Mesendoderm (in vitro differentiated cells): ENCODE results near the gene TUBA4A.
A peak's percentile ranks its signal among the peaks of the same experiment; 100 is the strongest.
"Not testable (repeated sequence)": the region's sequence is repeated elsewhere in the genome, so short reads cannot be mapped to it uniquely, and the experiment has no call there.

ENCODE experiments used
- DNase-seq: peaks from one replicate; pipeline ENCODE4 v3.0.0; 2013
- H2AK5ac ChIP-seq: 2 replicates; pipeline ENCODE4 v1.6.1; 2013; ENCODE audit warnings: low read length, inconsistent platforms
- H2BK120ac ChIP-seq: 2 replicates; pipeline ENCODE4 v1.6.1; 2013; ENCODE audit warnings: low read depth, mild to moderate bottlenecking, low read length, moderate library complexity, mixed read lengths
- H2BK15ac ChIP-seq: replicated peaks from 2 replicates; pipeline ENCODE4 v1.6.1; 2013; ENCODE audit warnings: low read depth, mild to moderate bottlenecking, moderate library complexity
- H2BK5ac ChIP-seq: 2 replicates; pipeline ENCODE4 v1.6.1; 2013; ENCODE audit warnings: low read length, inconsistent platforms
- H3K18ac ChIP-seq: 2 replicates; pipeline ENCODE4 v1.6.1; 2013; ENCODE audit warnings: mild to moderate bottlenecking, low read length, mixed read lengths
- H3K23ac ChIP-seq: one replicate; pipeline ENCODE4 v1.6.1; 2013; ENCODE audit warnings: low read length
- H3K27ac ChIP-seq: 2 replicates; pipeline ENCODE4 v1.5.1; 2013; ENCODE audit warnings: low read depth, mild to moderate bottlenecking, inconsistent platforms, low read length, moderate library complexity
- H3K27me3 ChIP-seq: 2 replicates; pipeline ENCODE4 v1.6.1; 2013; ENCODE audit warnings: low read length, control low read depth, mild to moderate bottlenecking, inconsistent platforms; ENCODE audit not compliant: insufficient read depth, poor library complexity
- H3K36me3 ChIP-seq: 2 replicates; pipeline ENCODE4 v1.6.1; 2013; ENCODE audit warnings: low read length, inconsistent platforms; ENCODE audit not compliant: control insufficient read depth, insufficient read depth
- H3K4ac ChIP-seq: one replicate; pipeline ENCODE4 v1.6.1; 2013; ENCODE audit warnings: low read depth, mild to moderate bottlenecking, low read length, moderate library complexity
- H3K4me1 ChIP-seq: 2 replicates; pipeline ENCODE4 v1.6.1; 2013; ENCODE audit warnings: low read depth, low read length, inconsistent platforms; ENCODE audit not compliant: control insufficient read depth
- H3K4me2 ChIP-seq: 2 replicates; pipeline ENCODE4 v1.6.1; 2013; ENCODE audit warnings: low read length
- H3K4me3 ChIP-seq: 2 replicates; pipeline ENCODE4 v1.5.1; 2013; ENCODE audit warnings: mild to moderate bottlenecking, low read length
- H3K56ac ChIP-seq: one replicate; pipeline ENCODE4 v1.6.1; 2013; ENCODE audit warnings: low read length
- H3K79me1 ChIP-seq: 2 replicates; pipeline ENCODE4 v1.6.1; 2013; ENCODE audit warnings: low read length, inconsistent platforms
- H3K79me2 ChIP-seq: 2 replicates; pipeline ENCODE4 v1.6.1; 2013; ENCODE audit warnings: mild to moderate bottlenecking, low read length; ENCODE audit not compliant: control insufficient read depth, insufficient read depth
- H3K9ac ChIP-seq: 2 replicates; pipeline ENCODE4 v1.6.1; 2013; ENCODE audit warnings: low read length, inconsistent platforms
- H4K5ac ChIP-seq: one replicate; pipeline ENCODE4 v1.6.1; 2013; ENCODE audit warnings: low read length
- H4K8ac ChIP-seq: one replicate; pipeline ENCODE4 v1.6.1; 2013; ENCODE audit warnings: low read depth, mild to moderate bottlenecking, control low read depth, low read length, moderate library complexity
- WGBS: extraction: QIAGEN DNeasy Blood & Tissue Kit; methylation state at CpG from one replicate; pipeline ENCODE4 v1.1.7; 2013; ENCODE audit warnings: low lambda C conversion rate, missing lambda C conversion rate; ENCODE audit not compliant: insufficient coverage; ENCODE audit errors: extremely low coverage; 5-methylcytosine and 5-hydroxymethylcytosine counted together

Gene TUBA4A

DNA sequence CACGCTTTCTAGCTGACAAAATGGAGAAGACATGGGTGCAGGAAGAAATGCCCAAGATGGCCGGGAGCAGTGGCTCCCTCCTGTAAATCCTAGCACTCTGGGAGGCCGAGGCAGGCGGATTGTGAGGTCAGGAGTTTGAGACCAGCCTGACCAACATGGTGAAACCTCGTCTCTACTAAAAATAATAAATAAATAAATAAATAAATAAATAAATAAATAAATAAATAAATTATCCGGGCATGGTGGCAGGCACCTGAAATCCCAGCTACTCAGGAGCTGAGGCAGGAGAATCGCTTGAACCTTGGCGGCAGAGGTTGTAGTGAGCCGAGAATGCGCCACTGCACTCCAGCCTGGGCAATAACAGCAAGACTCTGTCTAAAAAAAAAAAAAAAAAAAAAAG lies 5.2 kb upstream of the TUBA4A start:
- H4K8ac ChIP-seq, H3K4me1 ChIP-seq, H2BK15ac ChIP-seq, H2BK120ac ChIP-seq, H2AK5ac ChIP-seq, H3K9ac ChIP-seq, H3K4ac ChIP-seq, H3K79me2 ChIP-seq, H3K4me2 ChIP-seq, H3K36me3 ChIP-seq, H2BK5ac ChIP-seq, H3K56ac ChIP-seq, DNase-seq, H3K4me3 ChIP-seq, H3K18ac ChIP-seq, H4K5ac ChIP-seq, H3K27ac ChIP-seq, H3K79me1 ChIP-seq, H3K23ac ChIP-seq: not testable (repeated sequence)
- H3K27me3 ChIP-seq, result peaks cover 16% of the 10 kb centered on the region
- WGBS, result no CpG with 5 or more reads among the region's 10 CpGs

DNA sequence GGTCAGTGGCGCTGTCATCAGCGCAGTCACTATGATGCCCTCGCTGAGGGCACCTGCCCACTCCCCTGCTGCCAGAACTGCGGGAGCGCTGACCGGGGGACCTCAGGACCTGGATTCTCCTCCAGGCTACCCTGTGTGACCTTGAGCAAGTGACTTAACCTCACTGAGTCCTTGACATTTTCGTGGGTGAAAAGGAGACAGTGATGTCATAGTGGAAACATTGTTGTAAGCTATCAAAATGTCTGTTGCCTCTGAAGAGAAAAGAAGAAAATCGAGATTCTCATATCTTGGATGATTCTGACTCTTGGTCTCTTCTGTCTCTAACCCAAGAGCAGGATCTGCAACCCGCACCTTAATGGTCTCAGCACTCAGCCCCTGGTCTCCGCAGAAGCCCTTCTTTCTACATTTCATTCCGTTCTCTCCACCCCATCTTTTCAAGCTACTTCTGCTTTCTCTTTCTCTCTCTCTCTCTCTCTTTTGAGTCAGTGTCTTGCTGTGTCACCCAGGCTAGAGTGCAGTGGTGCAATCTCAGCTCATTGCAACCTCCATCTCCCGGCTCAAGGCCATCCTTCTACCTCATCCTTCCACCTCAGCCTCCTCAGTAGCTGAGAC lies 978 bp upstream of the TUBA4A start:
- whole genome bisulfite sequencing, result no CpG with 5 or more reads among the region's 12 CpGs
- peaks cover 16% of the 10 kb centered on the region for H3K27me3 ChIP-seq
- peaks cover 2% of the 10 kb centered on the region for H3K79me2 ChIP-seq

DNA sequence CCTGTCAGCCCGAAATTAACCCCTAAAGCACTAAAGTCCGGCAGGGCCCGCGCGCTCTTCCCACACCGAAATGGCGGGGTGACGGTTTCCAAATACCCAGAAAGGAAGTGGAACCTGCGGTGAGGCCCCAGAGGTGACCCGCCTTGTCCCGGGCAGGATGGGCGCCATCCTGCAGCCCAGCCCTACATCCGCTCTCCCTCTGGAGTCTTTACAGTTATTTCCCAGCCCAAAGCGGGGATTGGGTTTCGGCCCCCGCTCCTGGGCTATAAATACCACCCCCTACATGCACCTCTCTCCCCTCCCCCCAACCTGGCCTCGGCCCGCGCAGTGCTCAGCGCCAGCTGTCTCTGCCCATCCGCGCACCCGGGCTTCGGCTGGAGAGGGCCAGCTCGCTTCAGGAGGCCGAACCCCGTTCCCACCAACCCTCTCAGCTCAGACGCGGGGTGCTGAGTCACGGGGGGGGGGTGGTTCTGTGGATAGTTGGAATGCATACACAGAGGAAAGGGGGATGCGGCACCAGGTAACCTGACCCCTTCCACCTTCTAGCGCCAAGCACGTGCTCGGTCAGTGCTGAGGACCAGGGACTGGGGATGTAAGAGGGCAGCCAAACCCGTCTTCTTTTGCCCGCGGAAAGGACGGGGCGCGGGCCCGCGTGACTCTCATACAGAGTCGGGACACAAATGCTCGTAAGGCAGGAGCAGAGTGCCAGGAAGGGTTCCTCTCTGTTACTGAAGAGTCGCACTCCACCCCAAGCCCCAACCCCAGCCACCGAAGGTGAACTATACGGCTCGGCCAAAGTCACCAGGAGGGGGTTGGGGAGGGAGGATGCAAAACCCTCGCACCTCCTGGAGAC lies 592 bp downstream of the TUBA4A start, which contains the start of gene TUBA4B:
Gene TUBA4B (plus strand): TSS at position 344 of the 853 bp plus-strand sequence. CDS start 165 bp downstream, at position 509.
- Histone ChIP-seq H2BK120ac (no peak within 1 kb of the TSS), H3K27ac (no peak within 1 kb of the TSS), H3K9ac (peak within 1 kb of the TSS; percentile 75), H3K4me2 (peak within 1 kb of the TSS; percentile 75), H3K18ac (peak within 1 kb of the TSS; percentile 34), H3K4ac (peak within 1 kb of the TSS; percentile 5), H3K4me3 (peak within 1 kb of the TSS; percentile 10), H4K8ac (no peak within 1 kb of the TSS), H2BK5ac (peak within 1 kb of the TSS; percentile 50), H4K5ac (no peak within 1 kb of the TSS), H2AK5ac (no peak within 1 kb of the TSS), H3K36me3 (no peaks in the 10 kb centered on the region), H3K4me1 (peaks cover 5% of the 10 kb centered on the region), H3K79me1 (peaks cover 2% of the 10 kb centered on the region), H3K79me2 (peaks cover 2% of the 10 kb centered on the region), H3K23ac (peak within 1 kb of the TSS; percentile 80), H2BK15ac (no peak within 1 kb of the TSS), H3K27me3 (peaks cover 16% of the 10 kb centered on the region), H3K56ac (peak within 1 kb of the TSS; percentile 87)
- no CpG with 5 or more reads among the region's 49 CpGs for whole genome bisulfite sequencing
- peak; percentile 73 for DNase-seq

More for the DNA sequence above, 978 bp upstream of the TUBA4A start:
- H3K23ac ChIP-seq, result no peak overlapping the region
- no peak overlapping the region for H2BK5ac ChIP-seq
- no peak for DNase-seq
- no peak overlapping the region for H3K9ac ChIP-seq
- no peak overlapping the region for H2BK15ac ChIP-seq
- H3K79me1 ChIP-seq, result peaks cover 2% of the 10 kb centered on the region
- no peak overlapping the region for H4K8ac ChIP-seq
- H2AK5ac ChIP-seq, result no peak overlapping the region
- H3K56ac ChIP-seq, result no peak overlapping the region
- H3K36me3 ChIP-seq, result no peaks in the 10 kb centered on the region
- no peak overlapping the region for H4K5ac ChIP-seq
- no peak overlapping the region for H3K4me3 ChIP-seq
- no peak overlapping the region for H3K18ac ChIP-seq
- peaks cover 5% of the 10 kb centered on the region for H3K4me1 ChIP-seq
- no peak overlapping the region for H3K27ac ChIP-seq
- H3K4me2 ChIP-seq, result no peak overlapping the region
- no peak overlapping the region for H2BK120ac ChIP-seq
- H3K4ac ChIP-seq, result no peak overlapping the region

DNA sequence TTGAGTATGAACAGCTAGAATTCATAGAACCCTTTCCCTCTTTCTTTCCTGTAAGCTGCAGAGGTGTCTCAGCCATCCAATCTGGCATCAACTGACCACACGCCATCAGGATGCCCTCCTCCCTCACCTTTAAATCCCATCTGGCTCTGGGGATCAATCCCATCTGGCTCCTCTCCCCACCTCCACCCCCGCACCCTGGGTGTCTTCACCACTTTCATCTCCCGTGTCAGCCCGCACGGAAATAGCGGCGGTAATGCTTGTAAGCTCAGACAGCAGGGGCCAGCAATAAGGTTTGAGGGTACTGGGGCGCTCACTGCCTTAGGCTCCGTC lies 1.2 kb downstream of the TUBA4A start:
- H3K4me2 ChIP-seq, result peak overlapping the region; percentile 67
- H4K5ac ChIP-seq, result no peak overlapping the region
- H3K23ac ChIP-seq, result no peak overlapping the region
- peak overlapping the region; percentile 87 for H3K56ac ChIP-seq
- H3K79me2 ChIP-seq, result peaks cover 2% of the 10 kb centered on the region
- no peak for DNase-seq
- H2AK5ac ChIP-seq, result no peak overlapping the region
- H3K27me3 ChIP-seq, result peaks cover 16% of the 10 kb centered on the region
- H3K4ac ChIP-seq, result no peak overlapping the region
- peak overlapping the region; percentile 1 for H3K4me3 ChIP-seq
- peaks cover 5% of the 10 kb centered on the region for H3K4me1 ChIP-seq
- H3K9ac ChIP-seq, result peak overlapping the region; percentile 75
- H4K8ac ChIP-seq, result no peak overlapping the region
- H2BK120ac ChIP-seq, result no peak overlapping the region
- no peak overlapping the region for H3K18ac ChIP-seq
- H3K79me1 ChIP-seq, result peaks cover 2% of the 10 kb centered on the region
- H2BK15ac ChIP-seq, result no peak overlapping the region
- H3K27ac ChIP-seq, result no peak overlapping the region
- no CpG with 5 or more reads among the region's 9 CpGs for WGBS
- no peaks in the 10 kb centered on the region for H3K36me3 ChIP-seq
- no peak overlapping the region for H2BK5ac ChIP-seq

DNA sequence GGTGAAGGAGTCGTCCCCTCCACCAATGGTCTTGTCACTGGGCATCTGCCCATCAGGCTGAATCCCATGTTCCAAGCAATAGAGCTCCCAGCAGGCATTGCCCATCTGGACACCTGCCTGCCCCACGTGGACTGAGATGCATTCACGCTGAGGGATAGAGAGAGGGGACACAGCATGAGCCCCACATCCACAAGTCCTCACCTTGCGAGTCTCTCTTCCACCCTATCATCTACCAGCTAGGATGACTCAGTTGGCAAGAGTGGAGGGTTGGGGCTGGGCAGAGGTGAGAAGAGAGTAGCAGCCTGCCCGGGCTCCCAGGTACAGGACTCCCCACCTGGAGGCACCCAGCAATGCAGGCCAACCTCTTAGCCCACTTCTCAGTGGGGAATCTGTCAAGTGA lies 1.6 kb downstream of the TUBA4A start:
- H3K4ac ChIP-seq, result no peak overlapping the region
- no CpG with 5 or more reads among the region's 5 CpGs for WGBS
- H2BK120ac ChIP-seq, result no peak overlapping the region

More for the DNA sequence above, 1.6 kb downstream of the TUBA4A start:
- H3K36me3 ChIP-seq, result no peaks in the 10 kb centered on the region
- peak overlapping the region; percentile 50 for H2BK5ac ChIP-seq
- H3K9ac ChIP-seq, result no peak overlapping the region
- no peak overlapping the region for H3K4me2 ChIP-seq
- no peak overlapping the region for H2BK15ac ChIP-seq
- peaks cover 2% of the 10 kb centered on the region for H3K79me1 ChIP-seq
- no peak overlapping the region for H3K27ac ChIP-seq
- no peak for DNase-seq
- H2AK5ac ChIP-seq, result no peak overlapping the region
- peaks cover 16% of the 10 kb centered on the region for H3K27me3 ChIP-seq
- no peak overlapping the region for H4K8ac ChIP-seq
- H3K4me3 ChIP-seq, result no peak overlapping the region
- H3K4me1 ChIP-seq, result peaks cover 5% of the 10 kb centered on the region
- H4K5ac ChIP-seq, result no peak overlapping the region
- H3K79me2 ChIP-seq, result peaks cover 2% of the 10 kb centered on the region
- H3K56ac ChIP-seq, result no peak overlapping the region
- H3K18ac ChIP-seq, result no peak overlapping the region
- H3K23ac ChIP-seq, result peak overlapping the region; percentile 80
